Stimulated activated CD8-positive, alpha-beta memory T cell treated with anti-CD3 and anti-CD28 coated beads, Interleukin-4, amount 100 ng/mL, for 48 hours (primary cell): ENCODE results near the gene OR5B17.
"Not testable (repeated sequence)": the region's sequence is repeated elsewhere in the genome, so short reads cannot be mapped to it uniquely, and the experiment has no call there.

Source experiments
- DNase-seq: peaks from one replicate; pipeline ENCODE4 v3.0.0-alpha.2; 2020

The OR5B17 gene

DNA sequence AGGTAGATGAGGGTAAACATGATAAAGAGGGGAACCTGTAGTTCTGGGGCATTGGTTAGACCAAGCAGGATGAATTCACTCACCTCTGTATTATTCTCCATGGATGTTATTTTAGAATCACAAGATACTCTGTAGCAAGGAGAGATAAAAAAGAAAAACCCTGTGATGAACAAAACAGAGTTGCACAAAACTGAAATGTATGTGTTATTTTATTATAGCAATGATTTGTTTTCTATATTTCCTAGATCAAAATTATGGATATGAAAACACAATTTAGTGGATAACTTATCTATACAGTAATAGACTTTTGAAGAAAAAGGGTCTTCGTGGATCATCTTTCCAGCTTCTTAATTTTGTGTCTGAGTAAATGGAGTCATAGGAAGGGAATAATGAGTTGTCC is at the start of gene OR5B17:
TSS of gene OR5B17 (minus strand) at position 101 of the 400 bp plus-strand sequence. CDS start at position 101, 0 bp downstream.
- DNase-seq, result no peak

DNA sequence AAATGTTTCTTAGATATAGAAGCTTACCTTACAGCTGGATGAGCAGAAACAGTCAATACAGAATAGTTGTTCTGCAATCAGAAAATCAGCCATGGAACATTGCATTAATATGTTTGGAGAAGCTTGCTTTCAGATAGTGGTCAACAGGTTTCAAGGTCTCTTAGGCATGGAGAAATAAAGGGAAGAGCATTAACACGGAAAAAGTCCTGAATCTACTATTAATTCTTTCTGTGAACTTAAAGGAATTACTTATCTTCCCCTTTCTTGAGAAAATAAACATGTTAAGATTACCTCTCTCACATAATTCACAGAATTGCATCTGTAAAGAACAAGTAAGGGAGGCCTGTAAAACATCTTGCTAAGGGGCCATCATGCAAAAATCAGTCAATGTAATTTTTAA is 47.9 kb upstream of the OR5B17 start, which contains the start of gene OR5B3:
TSS of gene OR5B3 (minus strand) at position 101 of the 400 bp plus-strand sequence. CDS start 3,465 bp downstream, outside the sequence.
- DNase-seq, result no peak

DNA sequence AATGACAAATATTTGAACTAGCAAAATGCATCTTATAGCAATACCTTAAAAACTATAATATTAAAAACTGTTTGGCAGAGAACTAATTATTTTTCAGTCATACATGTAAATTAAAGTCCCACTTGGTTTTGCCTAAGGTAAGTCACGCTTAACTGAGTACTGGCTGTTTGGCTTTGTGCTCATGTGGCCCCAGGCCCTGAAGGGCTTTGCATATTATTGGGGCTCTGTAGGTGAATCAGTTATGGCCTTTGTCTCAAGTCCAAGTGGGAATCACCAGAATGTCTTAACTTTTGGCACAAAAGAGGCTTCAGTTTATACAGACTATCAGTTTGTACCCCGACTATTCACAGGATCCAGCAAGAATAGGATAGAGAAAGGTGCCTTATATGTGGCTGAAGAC is 40.8 kb upstream of the OR5B17 start:
- not testable (repeated sequence) for DNase-seq

DNA sequence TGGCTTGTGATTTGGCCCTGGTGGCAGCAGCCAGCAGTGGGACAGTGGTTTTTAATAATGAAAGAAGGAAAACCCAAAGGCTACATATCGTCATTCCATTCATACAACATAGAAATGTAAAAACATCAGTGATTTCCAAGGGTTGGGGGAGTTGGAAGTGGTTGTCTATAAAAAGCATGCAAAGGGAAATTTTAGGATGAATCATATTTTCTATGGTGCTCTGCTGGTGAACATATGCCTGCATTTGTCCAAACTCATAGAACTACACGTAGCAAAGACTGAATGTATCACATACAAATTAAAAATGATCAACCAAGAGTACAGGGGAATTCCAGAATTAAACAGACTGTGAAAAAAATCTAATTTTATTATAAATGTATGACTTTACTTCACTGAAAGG is 36.7 kb upstream of the OR5B17 start:
- DNase-seq, result no peak

DNA sequence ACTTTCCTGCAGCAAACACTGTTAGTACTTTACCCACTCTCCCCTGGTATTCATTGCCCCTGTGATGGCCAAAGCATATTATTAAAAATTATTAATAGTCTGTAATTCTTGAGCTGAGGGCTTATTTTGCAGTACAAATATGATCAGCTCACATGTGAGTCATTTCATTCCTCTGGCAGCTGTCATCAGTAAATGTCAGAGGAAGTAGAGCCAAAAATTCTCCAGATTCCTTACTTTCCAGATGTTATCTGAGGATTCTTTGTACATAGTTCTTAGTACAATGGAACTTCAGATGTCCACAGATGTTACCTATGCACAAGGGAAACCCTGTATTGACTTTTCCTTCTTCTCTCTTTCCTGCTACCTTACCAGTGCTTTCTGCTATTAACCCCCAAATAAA is 35.3 kb upstream of the OR5B17 start:
- no peak for DNase-seq

DNA sequence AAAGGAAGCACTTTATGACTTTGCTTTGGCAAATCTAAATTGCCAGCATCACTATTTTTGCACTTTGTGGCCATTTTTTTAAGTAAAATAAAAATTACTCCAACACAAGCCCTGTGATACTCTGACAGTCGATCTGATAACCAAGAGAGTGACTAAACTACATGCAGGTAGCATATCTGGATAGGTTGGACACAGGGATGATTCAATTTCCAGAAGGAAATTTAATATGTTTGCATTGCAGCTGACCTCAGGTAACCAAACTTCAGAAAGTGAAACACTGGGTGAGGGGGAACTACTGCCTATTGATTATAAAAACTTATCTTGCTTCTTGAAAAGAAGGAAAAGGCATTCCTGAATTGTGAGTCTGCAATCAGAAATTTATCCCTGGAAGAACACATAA is 33.9 kb upstream of the OR5B17 start:
- no peak for DNase-seq

DNA sequence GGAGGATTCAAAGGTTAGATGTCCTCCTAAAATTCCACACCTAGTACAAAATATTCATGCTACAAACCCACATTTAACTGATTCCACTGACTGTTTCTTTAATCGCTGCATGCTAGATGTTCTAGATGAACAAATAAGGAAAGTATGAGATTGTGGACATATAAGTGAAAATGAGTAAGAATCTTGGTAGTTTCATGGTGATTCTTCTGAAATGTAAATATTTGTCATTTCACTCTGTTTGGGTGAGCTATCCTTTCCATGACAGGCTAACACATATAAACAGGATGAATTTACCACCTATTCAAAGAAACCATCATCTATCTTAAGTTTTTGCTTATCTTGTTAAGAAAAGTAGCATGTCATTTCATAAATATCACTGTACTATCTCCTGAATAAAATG is 33.0 kb upstream of the OR5B17 start:
- no peak for DNase-seq

DNA sequence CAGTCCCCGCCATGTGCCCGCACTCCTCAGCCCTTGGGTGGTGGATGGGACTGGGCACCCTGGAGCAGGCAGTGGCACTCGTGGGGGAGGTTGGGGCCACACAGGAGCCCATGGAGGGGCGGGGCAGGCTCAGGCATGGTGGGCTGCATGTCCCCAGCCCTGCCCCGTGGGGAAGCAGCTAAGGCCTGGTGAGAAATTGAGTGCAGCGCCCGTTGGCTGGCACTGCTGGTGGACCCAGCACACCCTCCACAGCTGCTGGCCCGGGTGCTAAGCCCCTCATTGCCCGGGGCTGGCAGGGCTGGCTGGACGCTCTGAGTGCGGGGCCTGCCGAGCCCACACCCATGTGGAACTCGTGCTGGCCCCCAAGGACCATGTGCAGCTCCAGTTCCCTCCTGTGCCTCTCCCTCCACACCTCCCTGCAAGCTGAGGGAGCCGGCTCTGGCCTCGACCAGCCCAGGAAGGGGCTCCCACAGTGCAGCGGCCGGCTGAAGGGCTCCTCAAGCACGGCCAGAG is 31.7 kb upstream of the OR5B17 start:
- DNase-seq, result no peak

DNA sequence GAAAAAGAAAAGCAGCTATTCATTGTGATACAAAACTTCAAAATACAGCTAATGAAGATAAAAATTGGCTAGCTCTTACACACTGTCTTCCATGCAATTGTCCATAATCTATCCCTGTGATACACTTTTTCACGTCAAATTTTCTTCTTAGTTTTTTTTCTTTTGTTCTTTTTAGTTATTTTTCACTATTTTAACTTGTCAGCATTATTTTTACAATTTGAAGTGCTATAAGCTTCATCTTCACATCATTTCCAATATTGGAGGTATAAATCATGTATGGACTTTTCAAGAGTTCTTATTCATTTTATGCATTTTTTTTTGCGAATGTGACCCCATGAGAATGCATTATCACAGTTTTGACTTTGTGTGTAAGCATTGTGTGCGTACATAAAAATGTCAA is 4.1 kb downstream of the OR5B17 start:
- DNase-seq, result no peak

DNA sequence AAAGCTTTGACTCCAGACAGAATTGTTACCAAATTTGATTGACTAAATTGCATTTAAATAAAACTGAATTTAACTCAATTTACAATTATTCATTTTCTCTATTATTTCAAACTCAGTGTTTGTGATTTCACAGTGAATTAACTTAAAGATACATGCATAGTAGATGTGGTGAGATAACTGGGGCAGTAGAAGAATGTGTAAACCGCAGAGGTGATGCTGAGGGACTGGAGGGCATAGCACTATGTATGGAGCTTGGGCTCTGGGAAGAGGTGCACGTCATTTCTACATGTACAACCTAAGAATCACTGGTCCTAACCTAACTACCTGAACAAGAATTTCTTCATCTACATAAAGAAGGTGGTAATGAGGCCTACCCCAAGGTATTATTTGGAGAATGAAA is 13.7 kb downstream of the OR5B17 start:
- no peak for DNase-seq

DNA sequence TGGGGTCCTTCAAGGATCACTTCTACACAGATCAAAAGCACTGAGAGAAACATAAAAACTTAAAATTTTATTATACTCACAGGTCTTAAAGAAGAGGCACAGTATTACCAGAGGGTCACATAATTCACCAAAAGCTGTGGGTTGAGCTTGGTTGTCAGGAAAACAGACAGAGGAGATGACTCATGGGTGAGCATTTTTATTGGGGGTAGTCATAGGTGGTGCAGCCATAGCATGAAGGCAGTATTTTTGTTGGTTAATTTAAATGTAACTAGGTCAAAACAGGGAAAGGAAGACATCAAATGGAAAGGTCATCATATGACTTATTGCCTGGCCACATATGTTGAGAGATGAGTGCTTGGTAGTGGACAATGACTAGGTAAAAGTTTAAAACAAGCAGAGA is 24.2 kb downstream of the OR5B17 start:
- DNase-seq, result no peak

DNA sequence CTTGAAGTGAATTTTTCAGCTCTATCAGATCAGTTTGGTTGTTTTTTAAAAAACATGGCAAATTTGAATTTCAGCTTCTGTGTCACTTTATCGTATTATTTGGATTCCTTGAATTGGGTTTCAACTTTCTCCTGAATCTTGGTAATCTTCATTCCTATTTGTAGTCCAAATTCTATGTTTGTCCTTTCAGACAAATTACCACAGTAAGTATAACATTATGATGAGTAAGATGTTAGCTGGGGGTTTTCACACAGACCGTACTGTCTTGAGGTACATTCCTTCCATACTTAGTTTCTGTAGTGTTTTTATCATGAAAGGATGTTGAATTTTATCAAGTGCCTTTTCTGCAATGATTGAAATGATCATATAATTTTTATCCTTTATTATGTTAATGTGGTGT is 28.0 kb downstream of the OR5B17 start:
- no peak for DNase-seq

DNA sequence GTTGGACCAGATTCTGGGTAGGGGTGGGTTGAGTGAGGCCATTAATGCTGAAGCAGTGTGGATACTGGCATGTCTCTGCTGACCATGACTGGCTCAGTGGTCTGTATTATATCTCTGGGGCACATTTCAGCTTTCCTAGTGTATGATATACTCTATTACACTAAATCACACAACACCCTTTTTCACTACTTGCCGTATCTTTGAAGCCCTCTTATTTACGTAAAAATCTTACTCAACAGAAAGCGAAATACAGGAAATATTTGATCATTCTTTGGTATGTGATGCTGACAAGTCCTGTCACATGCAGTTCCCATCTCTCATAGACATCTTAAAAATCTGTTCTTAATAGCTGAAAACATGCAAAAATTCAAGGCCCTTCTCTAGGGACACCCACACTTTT is 40.3 kb downstream of the OR5B17 start:
- no peak for DNase-seq

DNA sequence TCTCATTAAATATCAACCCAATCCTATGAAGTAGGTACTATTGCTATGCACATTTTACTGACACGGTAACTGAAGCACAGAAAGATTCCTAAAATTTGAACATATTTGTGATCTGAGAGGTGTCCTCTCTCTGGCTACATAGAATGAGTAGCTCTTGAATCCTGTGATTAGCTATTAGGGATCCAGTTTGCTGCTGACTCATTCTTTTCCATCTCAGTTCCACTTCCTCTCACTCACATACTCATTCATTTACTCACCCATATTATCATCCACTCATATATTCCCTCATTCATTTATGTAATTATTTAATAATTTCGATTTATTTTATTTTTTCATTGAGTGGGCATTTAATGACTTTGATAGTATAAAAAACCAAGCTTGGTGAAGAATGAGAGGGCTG is 42.7 kb downstream of the OR5B17 start:
- DNase-seq, result no peak
